ENCODE data around the gene GPR132.
"Not testable (repeated sequence)": the region's sequence is repeated elsewhere in the genome, so short reads cannot be mapped to it uniquely, and the experiment has no call there.

The GPR132 gene

GRCh38 chr14:105091054-105091516, 25.9 kb upstream of the GPR132 start:
- no peak for DNase-seq (ENCODE audit: low spot score)

- DNase-seq (ENCODE audit: low spot score), result peak; percentile 86
These were observed 25.3 kb upstream of the GPR132 start for GRCh38 chr14:105090493-105091053.

GRCh38 chr14:105089746-105090492, 24.7 kb upstream of the GPR132 start:
- DNase-seq (ENCODE audit: low spot score), result no peak

- no peak for DNase-seq (ENCODE audit: low spot score)
These were observed 23.8 kb upstream of the GPR132 start for GRCh38 chr14:105088812-105089745.

- no peak for DNase-seq (ENCODE audit: low spot score)
These were observed 23.0 kb upstream of the GPR132 start for GRCh38 chr14:105087963-105088811.

GRCh38 chr14:105087308-105087962, 22.2 kb upstream of the GPR132 start:
- no peak for DNase-seq (ENCODE audit: low spot score)

GRCh38 chr14:105086833-105087307, 21.6 kb upstream of the GPR132 start:
- DNase-seq (ENCODE audit: low spot score), result peak; percentile 84

- DNase-seq (ENCODE audit: low spot score), result no peak
These were observed 20.5 kb upstream of the GPR132 start for GRCh38 chr14:105085766-105086165.

- DNase-seq (ENCODE audit: low spot score), result no peak
These were observed 19.7 kb upstream of the GPR132 start for GRCh38 chr14:105084741-105085571.

- no peak for DNase-seq (ENCODE audit: low spot score)
These were observed 18.9 kb upstream of the GPR132 start for GRCh38 chr14:105083926-105084685.

GRCh38 chr14:105082703-105083102, 17.5 kb upstream of the GPR132 start:
- DNase-seq (ENCODE audit: low spot score), result no peak

GRCh38 chr14:105081473-105081872, 16.2 kb upstream of the GPR132 start:
- not testable (repeated sequence) for DNase-seq (ENCODE audit: low spot score)

GRCh38 chr14:105080161-105080560, 14.9 kb upstream of the GPR132 start:
- DNase-seq (ENCODE audit: low spot score), result no peak

GRCh38 chr14:105078294-105078693, 13.1 kb upstream of the GPR132 start:
- DNase-seq (ENCODE audit: low spot score), result no peak

- DNase-seq (ENCODE audit: low spot score), result no peak
These were observed 12.4 kb upstream of the GPR132 start for GRCh38 chr14:105077649-105077995.

- no peak for DNase-seq (ENCODE audit: low spot score)
These were observed 11.8 kb upstream of the GPR132 start for GRCh38 chr14:105076805-105077648.

GRCh38 chr14:105076296-105076804, 11.1 kb upstream of the GPR132 start:
- no peak for DNase-seq (ENCODE audit: low spot score)

All from CD4-positive, alpha-beta T cell treated with Interleukin-2 at 100 ng/mL for 4 hours (primary cell).